Pancreas (tissue), 10 donors: ENCODE measurements around the gene SH2D1B. TPM values are rescaled to one million over a fixed set of nuclear protein-coding genes. Genes with fewer than 3 reads are reported as not detected.
"Not testable (repeated sequence)": the region's sequence is repeated elsewhere in the genome, so short reads cannot be mapped to it uniquely, and the experiment has no call there.

Experiments used
- ATAC-seq, 4 donors: fragments of 200-7000 bp; cut with Tn5 transposase; one replicate each; pipeline versions ENCODE4 v1.8.0 to v1.9.1; 2020; ENCODE audit warnings: mild to moderate bottlenecking in 4 of 4, moderate library complexity in 4 of 4
- DNase-seq, 6 donors: peaks; one replicate each; pipeline ENCODE4 v3.0.0-alpha.2; 2020
- FAIRE-seq: peaks from 2 replicates; lab custom pipeline; 2012; peaks lifted over from hg19 to GRCh38; lab: Jason Lieb, UNC
- H3K27ac ChIP-seq, 4 donors: fragments of 200-600 bp; sonication (generic); 1 replicate in 3 of 4; 2 replicates in 1 of 4; pipeline versions ENCODE4 v1.5.0 to v1.8.0; 2020
- H3K27me3 ChIP-seq, 4 donors: fragments of 200-600 bp; one replicate each; pipeline ENCODE4 v1.8.0; 2021
- H3K36me3 ChIP-seq, 3 donors: fragments of 200-600 bp; sonication (generic) in 1 of 3; one replicate each; pipeline versions ENCODE4 v1.5.0 to v1.8.0; 2020 to 2021
- H3K4me1 ChIP-seq, 3 donors: fragments of 200-600 bp; one replicate each; pipeline ENCODE4 v1.8.0; 2021
- H3K4me3 ChIP-seq, 4 donors: fragments of 200-600 bp; sonication (generic) in 2 of 4; one replicate each; pipeline versions ENCODE4 v1.5.0 to v1.8.0; 2020 to 2021
- H3K9me3 ChIP-seq, 4 donors: fragments of 200-600 bp; one replicate each; pipeline ENCODE4 v1.8.0; 2021
- WGBS, 2 donors: extraction: QIAGEN DNeasy Blood & Tissue Kit; methylation state at CpG; one replicate each; pipeline ENCODE4 v1.1.7; 2013; 5-methylcytosine and 5-hydroxymethylcytosine counted together
- intact Hi-C, 3 donors: fragments of 100-400 bp; cut with DNase I; formaldehyde crosslinking; loops; one replicate each; pipeline versions ENCODE4 v1.11.1 to v1.14.2; 2022
- polyA plus RNA-seq, 2 donors: library from polyadenylated mRNA; stranded (reverse); fragments of 200-250 nt; gene quantifications; one replicate each; pipeline ENCODE4 v1.2.3, GENCODE V29; 2013
- total RNA-seq, 6 donors: library from RNA; stranded (reverse); fragmentation: NEBNext Ultra II Directional in 4 of 6; extraction: Animal tissue kit (Norgen Biotek cat#: 25700) in 4 of 6; gene quantifications; one replicate each; pipeline versions ENCODE4 v1.2.1 to v1.2.4, GENCODE V29; 2021 to 2023
- TF ChIP-seq, protein P1 (sequence below), 4 donors: fragments of 200-600 bp; sonication (generic) in 3 of 4; IDR thresholded peaks; one replicate each; pipeline versions ENCODE4 v1.5.0 to v1.8.0; 2021; ENCODE audit warnings: antibody characterized with exemption in 4 of 4
- donor health status: healthy with polysubstance abuse.
- donor health status: DM: no; HTN: no; CAD: no; lungs with moderate emphysema.
- donor health status: DM: no; HTN: no; CAD: no.
- donor health status: control.
- donor health status: control.
- donor health status: Bipolar disorder and iron deficiency.
- donor health status: DM: yes; HTN: yes; CAD: no.
- donor health status: DM: no; HTN: no; CAD: no.
- donor health status: DM: no; HTN: no; CAD: no.
- donor health status: DM: yes; HTN: yes; CAD: no.

The SH2D1B gene
- total and polyA plus RNA-seq, 8 donors, result 0.06 TPM; not detected in 7

DNA sequence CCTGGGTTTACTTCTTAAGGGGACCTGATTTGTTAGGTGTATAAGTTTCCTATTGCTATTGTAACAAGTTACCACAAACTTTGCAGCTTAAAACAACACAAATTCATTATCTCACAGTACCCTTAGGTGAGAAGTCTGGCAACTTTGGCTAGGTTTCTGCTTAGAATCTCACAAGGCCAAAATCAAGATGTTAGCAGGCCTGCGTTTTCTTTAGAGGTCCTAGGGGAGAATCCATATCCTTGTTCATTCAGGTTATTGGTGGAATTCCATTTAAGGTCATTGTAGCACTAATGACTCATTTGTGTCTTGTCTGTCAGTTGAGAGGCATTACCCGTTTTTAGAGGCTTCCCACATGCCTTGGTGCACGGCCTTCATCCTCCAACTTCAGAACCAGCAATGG lies 8.2 kb upstream of the SH2D1B start:
- TF ChIP-seq, protein P1, sequence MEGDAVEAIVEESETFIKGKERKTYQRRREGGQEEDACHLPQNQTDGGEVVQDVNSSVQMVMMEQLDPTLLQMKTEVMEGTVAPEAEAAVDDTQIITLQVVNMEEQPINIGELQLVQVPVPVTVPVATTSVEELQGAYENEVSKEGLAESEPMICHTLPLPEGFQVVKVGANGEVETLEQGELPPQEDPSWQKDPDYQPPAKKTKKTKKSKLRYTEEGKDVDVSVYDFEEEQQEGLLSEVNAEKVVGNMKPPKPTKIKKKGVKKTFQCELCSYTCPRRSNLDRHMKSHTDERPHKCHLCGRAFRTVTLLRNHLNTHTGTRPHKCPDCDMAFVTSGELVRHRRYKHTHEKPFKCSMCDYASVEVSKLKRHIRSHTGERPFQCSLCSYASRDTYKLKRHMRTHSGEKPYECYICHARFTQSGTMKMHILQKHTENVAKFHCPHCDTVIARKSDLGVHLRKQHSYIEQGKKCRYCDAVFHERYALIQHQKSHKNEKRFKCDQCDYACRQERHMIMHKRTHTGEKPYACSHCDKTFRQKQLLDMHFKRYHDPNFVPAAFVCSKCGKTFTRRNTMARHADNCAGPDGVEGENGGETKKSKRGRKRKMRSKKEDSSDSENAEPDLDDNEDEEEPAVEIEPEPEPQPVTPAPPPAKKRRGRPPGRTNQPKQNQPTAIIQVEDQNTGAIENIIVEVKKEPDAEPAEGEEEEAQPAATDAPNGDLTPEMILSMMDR (IDR thresholded peaks at IDR 0.05), result no peak
- FAIRE-seq (no peak), ATAC-seq (no peak), DNase-seq (no peak)
- Histone ChIP-seq H3K4me1 (no peaks in the 10 kb centered on the region), H3K9me3 (no peaks in the 10 kb centered on the region), H3K27me3 (no peaks in the 10 kb centered on the region), H3K4me3 (no peak overlapping the region), H3K27ac (no peak overlapping the region), H3K36me3 (no peaks in the 10 kb centered on the region)
- WGBS, 2 donors, result 79 to 92% methylated on average over 3 of the region's 3 CpGs
- intact Hi-C loops, result no loop called here

DNA sequence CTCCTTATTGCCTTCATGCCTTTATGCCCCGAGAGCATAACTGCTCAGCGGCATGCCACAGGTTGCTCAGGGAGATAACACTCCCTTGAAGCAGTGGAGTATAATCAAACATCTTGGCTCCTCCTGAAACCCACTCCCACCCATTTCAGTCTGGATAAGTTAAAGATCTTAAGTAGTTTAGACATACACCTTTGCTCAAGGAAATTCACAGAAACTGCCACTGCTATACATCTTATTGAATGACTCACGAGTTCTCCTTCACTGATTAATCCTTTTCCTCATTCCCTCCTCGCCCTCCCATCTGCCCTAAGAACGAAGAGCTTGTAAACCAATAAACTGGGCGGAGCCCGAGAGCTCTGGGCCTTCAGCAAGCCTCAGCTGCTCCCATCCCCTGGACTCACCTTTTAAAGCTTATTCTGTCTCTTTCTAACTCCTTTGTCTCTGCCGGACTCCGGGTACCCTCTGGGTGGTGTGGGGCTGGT lies 7.6 kb upstream of the SH2D1B start:
- H3K4me1 ChIP-seq, H3K36me3 ChIP-seq, H3K27me3 ChIP-seq, H3K9me3 ChIP-seq, ATAC-seq, DNase-seq, FAIRE-seq, intact Hi-C loops, H3K27ac ChIP-seq, H3K4me3 ChIP-seq: not testable (repeated sequence)
- 66 to 77% methylated on average over 9 of the region's 9 CpGs for WGBS, 2 donors

DNA sequence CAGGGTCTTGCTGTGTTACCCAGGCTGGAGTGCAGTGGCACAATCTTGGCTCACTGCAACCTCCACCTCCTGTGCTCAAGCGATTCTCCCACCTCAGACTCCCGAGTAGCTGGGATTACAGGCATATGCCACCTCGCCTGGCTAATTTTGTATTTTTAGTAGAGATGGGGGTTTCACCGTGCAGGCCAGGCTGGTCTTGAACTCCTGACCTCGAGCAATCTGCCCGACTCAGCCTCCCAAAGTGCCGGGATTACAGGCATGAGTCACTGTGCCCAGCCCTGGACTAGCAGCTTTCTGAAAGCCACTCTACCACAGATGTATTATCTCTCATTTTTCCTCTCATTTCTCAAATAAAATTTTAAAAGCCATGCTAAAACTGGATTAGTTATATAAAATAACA lies 6.6 kb upstream of the SH2D1B start:
- intact Hi-C loops, H3K36me3 ChIP-seq, DNase-seq, H3K4me1 ChIP-seq, H3K27me3 ChIP-seq, ATAC-seq, H3K9me3 ChIP-seq, H3K27ac ChIP-seq, FAIRE-seq, H3K4me3 ChIP-seq: not testable (repeated sequence)
- 70 to 79% methylated on average over 7 of the region's 7 CpGs for WGBS, 2 donors

DNA sequence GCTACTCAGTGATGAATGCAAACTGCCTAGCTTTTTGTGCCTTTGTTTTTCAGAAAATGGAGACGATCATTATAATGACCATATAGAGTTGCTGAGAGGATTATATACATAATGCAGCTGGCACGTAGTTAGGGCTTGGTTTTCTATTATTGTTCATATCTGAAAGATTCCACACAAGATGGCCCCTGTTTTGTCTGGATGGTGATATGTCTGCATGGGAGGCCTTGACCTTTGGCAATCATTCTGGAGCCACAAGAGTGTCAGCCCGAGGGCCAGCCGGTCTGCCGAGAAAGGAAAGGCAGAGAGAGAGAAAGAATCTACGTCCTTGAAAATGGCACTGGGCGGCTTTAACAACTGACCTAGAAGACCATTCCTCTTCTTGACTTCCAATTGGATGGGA lies 5.7 kb upstream of the SH2D1B start:
- Histone ChIP-seq H3K4me3 (no peak overlapping the region), H3K9me3 (no peaks in the 10 kb centered on the region), H3K4me1 (no peaks in the 10 kb centered on the region), H3K36me3 (no peaks in the 10 kb centered on the region), H3K27ac (no peak overlapping the region), H3K27me3 (no peaks in the 10 kb centered on the region)
- 87 to 88% methylated on average over 7 of the region's 7 CpGs for WGBS, 2 donors
- no peak for FAIRE-seq
- no peak for ATAC-seq
- TF ChIP-seq, protein P1 (IDR thresholded peaks at IDR 0.05), result no peak
- intact Hi-C loops, result no loop called here
- DNase-seq, result no peak

DNA sequence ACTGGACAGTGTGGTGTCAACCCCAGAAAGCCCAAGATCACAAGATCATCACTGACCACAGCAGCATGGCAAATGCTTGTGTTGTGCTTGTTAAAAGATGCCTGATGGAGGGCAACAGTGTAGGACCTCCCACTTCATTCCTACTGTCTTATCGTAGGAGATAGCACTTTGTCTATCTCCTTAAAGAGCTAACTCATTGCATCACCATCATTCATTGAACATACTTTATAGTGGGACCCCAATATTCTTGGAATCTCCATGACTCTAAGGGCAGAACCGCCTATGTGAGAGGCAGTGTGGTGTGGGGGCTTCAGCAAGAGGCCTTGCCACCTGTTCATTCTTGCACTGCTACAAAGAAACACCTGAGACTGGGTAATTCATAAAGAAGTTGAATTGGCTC lies 5.0 kb upstream of the SH2D1B start:
- Histone ChIP-seq H3K36me3 (no peaks in the 10 kb centered on the region), H3K4me3 (no peak overlapping the region), H3K27ac (no peak overlapping the region), H3K27me3 (no peaks in the 10 kb centered on the region), H3K9me3 (no peaks in the 10 kb centered on the region), H3K4me1 (no peaks in the 10 kb centered on the region)
- 71 to 76% methylated on average over 2 of the region's 2 CpGs for WGBS, 2 donors
- DNase-seq (no peak), ATAC-seq (no peak), FAIRE-seq (no peak)
- TF ChIP-seq, protein P1 (IDR thresholded peaks at IDR 0.05), result no peak
- intact Hi-C loops, result no loop called here

DNA sequence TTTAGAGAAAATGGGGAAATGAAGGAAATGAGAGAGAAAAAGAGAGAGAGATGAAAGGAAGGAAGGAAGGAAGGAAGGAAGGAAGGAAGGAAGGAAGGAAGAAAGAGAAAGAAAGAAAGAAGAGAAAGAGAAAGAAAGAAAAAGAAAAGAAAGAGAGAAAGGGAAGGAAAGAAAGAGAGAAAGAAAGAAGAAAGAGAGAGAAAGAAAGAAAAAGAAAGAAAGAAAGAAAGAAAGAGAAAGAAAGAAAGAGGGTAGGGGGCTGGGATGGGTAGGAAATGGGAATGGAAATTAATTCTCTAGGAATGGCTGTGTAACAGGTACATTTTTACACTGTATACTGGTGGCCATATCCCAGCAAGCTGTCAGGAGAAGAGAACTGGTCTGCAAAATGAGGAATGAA lies 4.3 kb upstream of the SH2D1B start:
- Histone ChIP-seq H3K4me3 (no peak overlapping the region), H3K27ac (no peak overlapping the region), H3K9me3 (no peaks in the 10 kb centered on the region), H3K27me3 (no peaks in the 10 kb centered on the region), H3K4me1 (no peaks in the 10 kb centered on the region), H3K36me3 (no peaks in the 10 kb centered on the region)
- no peak for DNase-seq
- intact Hi-C loops, result no loop called here
- FAIRE-seq, result no peak
- no peak for ATAC-seq
- TF ChIP-seq, protein P1 (IDR thresholded peaks at IDR 0.05), result no peak
